H9 (cell line): Measurements from ENCODE around the gene MTOR. TPM values are rescaled to one million over a fixed set of nuclear protein-coding genes. Genes with fewer than 3 reads are reported as not detected.
A peak's percentile ranks its signal among the peaks of the same experiment; 100 is the strongest.

Source experiments
- DNase-seq: peaks from one replicate; pipeline ENCODE4 v3.0.0-alpha.2; 2017
- H2AFZ ChIP-seq: one replicate; pipeline ENCODE4 v1.6.1; 2013; ENCODE audit warnings: mild to moderate bottlenecking, low read length, control low read depth, moderate library complexity
- H2AK5ac ChIP-seq: 2 replicates; pipeline ENCODE4 v1.6.1; 2013; ENCODE audit warnings: low read length, control low read depth, mixed read lengths; ENCODE audit not compliant: insufficient read length
- H2BK120ac ChIP-seq: one replicate; pipeline ENCODE4 v1.6.1; 2013; ENCODE audit warnings: low read depth, mild to moderate bottlenecking, low read length, control low read depth, inconsistent platforms; ENCODE audit not compliant: poor library complexity, severe bottlenecking
- H2BK12ac ChIP-seq: 2 replicates; pipeline ENCODE4 v1.6.1; 2013; ENCODE audit warnings: low read length, control low read depth, mixed read lengths, low read depth; ENCODE audit not compliant: insufficient read length
- H2BK15ac ChIP-seq: 2 replicates; pipeline ENCODE4 v1.6.1; 2013; ENCODE audit warnings: low read depth, low read length, control low read depth
- H2BK20ac ChIP-seq: one replicate; pipeline ENCODE4 v1.6.1; 2013; ENCODE audit warnings: low read depth, mild to moderate bottlenecking, low read length, control low read depth, inconsistent platforms; ENCODE audit not compliant: poor library complexity, severe bottlenecking
- H2BK5ac ChIP-seq: 2 replicates; pipeline ENCODE4 v1.6.1; 2013; ENCODE audit warnings: low read length, control low read depth, mixed read lengths; ENCODE audit not compliant: insufficient read length
- H3K14ac ChIP-seq: 2 replicates; pipeline ENCODE4 v1.6.1; 2013; ENCODE audit warnings: low read length, control low read depth; ENCODE audit not compliant: insufficient read depth
- H3K18ac ChIP-seq: 2 replicates; pipeline ENCODE4 v1.6.1; 2013; ENCODE audit warnings: low read depth, mild to moderate bottlenecking, mixed read lengths, low read length, control low read depth; ENCODE audit not compliant: insufficient read length
- H3K23ac ChIP-seq: 2 replicates; pipeline ENCODE4 v1.6.1; 2013; ENCODE audit warnings: low read length, control low read depth, mixed read lengths, low read depth; ENCODE audit not compliant: insufficient read length
- H3K23me2 ChIP-seq: 2 replicates; pipeline ENCODE4 v1.6.1; 2013; ENCODE audit warnings: low read depth, mild to moderate bottlenecking, mixed read lengths, low read length, control low read depth; ENCODE audit not compliant: insufficient read length, poor library complexity, severe bottlenecking
- H3K27ac ChIP-seq: 2 replicates; pipeline ENCODE4 v1.5.1; 2013; ENCODE audit warnings: low read length, control low read depth, mixed read lengths, low read depth; ENCODE audit not compliant: insufficient read length
- H3K27me3 ChIP-seq: 2 replicates; pipeline ENCODE4 v1.6.1; 2013; ENCODE audit warnings: low read length, control low read depth, inconsistent platforms; ENCODE audit not compliant: insufficient read depth
- H3K4ac ChIP-seq: 2 replicates; pipeline ENCODE4 v1.6.1; 2013; ENCODE audit warnings: low read depth, mild to moderate bottlenecking, control low read depth, inconsistent platforms, low read length, moderate library complexity
- H3K4me1 ChIP-seq: 2 replicates; pipeline ENCODE4 v1.6.1; 2013; ENCODE audit warnings: low read length, control low read depth, inconsistent platforms; ENCODE audit not compliant: insufficient read depth
- H3K4me2 ChIP-seq: 2 replicates; pipeline ENCODE4 v1.6.1; 2013; ENCODE audit warnings: low read length, control low read depth, mixed read lengths; ENCODE audit not compliant: insufficient read length, insufficient read depth
- H3K56ac ChIP-seq: 2 replicates; pipeline ENCODE4 v1.6.1; 2013; ENCODE audit warnings: low read depth, mild to moderate bottlenecking, mixed read lengths, low read length, control low read depth; ENCODE audit not compliant: insufficient read length
- H3K79me1 ChIP-seq: 2 replicates; pipeline ENCODE4 v1.6.1; 2013; ENCODE audit warnings: low read depth, mild to moderate bottlenecking, moderate library complexity, low read length, control low read depth, inconsistent platforms; ENCODE audit not compliant: insufficient read depth, poor library complexity, severe bottlenecking
- H3K79me2 ChIP-seq: 2 replicates; pipeline ENCODE4 v1.6.1; 2013; ENCODE audit warnings: low read length, control low read depth, inconsistent platforms; ENCODE audit not compliant: insufficient read depth
- H3K9ac ChIP-seq: 2 replicates; pipeline ENCODE4 v1.6.1; 2013; ENCODE audit warnings: low read length, control low read depth, mixed read lengths; ENCODE audit not compliant: insufficient read length; ENCODE audit errors: extremely low read depth
- H3K9me3 ChIP-seq: one replicate; pipeline ENCODE4 v1.6.1; 2013; ENCODE audit warnings: low read depth, low read length, inconsistent platforms; ENCODE audit not compliant: control insufficient read depth
- H3T11ph ChIP-seq: one replicate; pipeline ENCODE4 v1.6.1; 2013; ENCODE audit warnings: mild to moderate bottlenecking, low read length, control low read depth, inconsistent platforms
- H4K20me1 ChIP-seq: one replicate; pipeline ENCODE4 v1.6.1; 2013; ENCODE audit not compliant: control insufficient read depth, insufficient read length, insufficient read depth
- H4K5ac ChIP-seq: 2 replicates; pipeline ENCODE4 v1.6.1; 2013; ENCODE audit warnings: low read depth, mild to moderate bottlenecking, mixed read lengths, low read length, control low read depth; ENCODE audit not compliant: insufficient read length
- H4K8ac ChIP-seq: replicated peaks from 2 replicates; pipeline ENCODE4 v1.6.1; 2013; ENCODE audit warnings: low read length, control low read depth, mixed read lengths, low read depth; ENCODE audit not compliant: insufficient read length
- H4K91ac ChIP-seq: 2 replicates; pipeline ENCODE4 v1.6.1; 2013; ENCODE audit warnings: low read depth, mild to moderate bottlenecking, moderate library complexity, mixed read lengths, low read length, control low read depth; ENCODE audit not compliant: insufficient read length
- H3K27ac Mint-ChIP-seq, 3 experiments: 2 replicates in 2 of 3; 3 replicates in 1 of 3; pipeline ENCODE4 v1.8.0; 2020 to 2021; ENCODE audit warnings: mixed read lengths in 3 of 3, mild to moderate bottlenecking in 1 of 3, moderate library complexity in 1 of 3
- H3K27me3 Mint-ChIP-seq: 2 replicates; pipeline ENCODE4 v1.8.0; 2021; ENCODE audit warnings: low read depth, mild to moderate bottlenecking, moderate library complexity, mixed read lengths
- H3K36me3 Mint-ChIP-seq, 3 experiments: 2 replicates in 2 of 3; 3 replicates in 1 of 3; pipeline ENCODE4 v1.8.0; 2020 to 2021; ENCODE audit warnings: low read depth in 3 of 3, mixed read lengths in 3 of 3; ENCODE audit not compliant: insufficient read depth in 1 of 3
- H3K4me1 Mint-ChIP-seq, 2 experiments: 2 replicates each; pipeline ENCODE4 v1.8.0; 2020; ENCODE audit warnings: mixed read lengths in 2 of 2
- H3K4me3 Mint-ChIP-seq, 2 experiments: 2 replicates in 1 of 2; 3 replicates in 1 of 2; pipeline ENCODE4 v1.8.0; 2020 to 2021; ENCODE audit warnings: mild to moderate bottlenecking in 2 of 2, mixed read lengths in 2 of 2, moderate library complexity in 1 of 2
- H3K9me3 Mint-ChIP-seq, 2 experiments: 2 replicates in 1 of 2; 3 replicates in 1 of 2; pipeline ENCODE4 v1.8.0; 2020; ENCODE audit warnings: mild to moderate bottlenecking in 2 of 2, mixed read lengths in 2 of 2, moderate library complexity in 1 of 2
- CTCF ChIP-seq: fragments of 200-600 bp; sonication (generic); conservative IDR thresholded peaks from 3 replicates; pipeline ENCODE4 v1.8.0; 2021; ENCODE audit warnings: antibody characterized with exemption, mild to moderate bottlenecking
- WGBS: extraction: QIAGEN DNeasy Blood & Tissue Kit; methylation state at CpG from one replicate; pipeline ENCODE4 v1.1.7; 2013; ENCODE audit warnings: missing lambda C conversion rate, low lambda C conversion rate, mixed read lengths; ENCODE audit not compliant: insufficient read length; ENCODE audit errors: extremely low coverage; 5-methylcytosine and 5-hydroxymethylcytosine counted together
- total RNA-seq: library from RNA; stranded (reverse); gene quantifications from 2 replicates; pipeline ENCODE4 v1.2.1, GENCODE V29; 2021

The MTOR gene
- total RNA-seq, 1 experiment from 2014 or later = 67.5 TPM

GRCh38 chr1:11100149-11100493, 162.2 kb downstream of the MTOR start:
- Histone ChIP-seq H3K27ac (no peak overlapping the region), H3K23ac (no peak overlapping the region), H3K4me1 (no peaks in the 10 kb centered on the region), H2BK5ac (no peak overlapping the region), H3K18ac (no peak overlapping the region), H2BK12ac (no peak overlapping the region), H3K4me2 (peak overlapping the region; percentile 50), H2BK120ac (no peak overlapping the region), H3K9ac (peak overlapping the region; percentile 60), H4K8ac (no peak overlapping the region), H3K14ac (no peak overlapping the region), H2BK15ac (no peak overlapping the region), H2AFZ (peak overlapping the region; percentile 44), H3K27me3 (no peaks in the 10 kb centered on the region), H4K91ac (no peak overlapping the region), H3T11ph (no peak overlapping the region), H2AK5ac (no peak overlapping the region), H3K4ac (no peak overlapping the region), H2BK20ac (no peak overlapping the region), H4K5ac (no peak overlapping the region), H3K79me1 (no peaks in the 10 kb centered on the region), H3K56ac (no peak overlapping the region), H3K23me2 (no peaks in the 10 kb centered on the region), H3K9me3 (no peaks in the 10 kb centered on the region), H3K79me2 (no peaks in the 10 kb centered on the region), H4K20me1 (no peaks in the 10 kb centered on the region)
- WGBS = no CpG with 5 or more reads among the region's 13 CpGs
- DNase-seq = no peak
- TF ChIP-seq CTCF = no peak
- Mint-ChIP-seq H3K4me1 (peaks cover 3 to 4% of the 10 kb centered on the region in 2 experiments; a peak in 3 of 4 replicates), H3K27me3 (no peaks in the 10 kb centered on the region), H3K27ac (peak overlapping the region; percentile 90 to 99 (median 97); a peak in 3 of 7 replicates), H3K4me3 (peak overlapping the region; percentile 94 to 96), H3K9me3 (no peaks in the 10 kb centered on the region), H3K36me3 (peaks cover 9 to 34% (median 27%) of the 10 kb centered on the region in 3 experiments; a peak in 6 of 7 replicates)
